GM21390 (cell line): ENCODE measurements around the gene NFIC.
"Not testable (repeated sequence)": the region's sequence is repeated elsewhere in the genome, so short reads cannot be mapped to it uniquely, and the experiment has no call there.

ENCODE experiments used
- ATAC-seq: cut with Tn5 transposase; IDR thresholded peaks from one replicate; pipeline ENCODE4 v1.9.1; 2021; ENCODE audit not compliant: unreplicated experiment

NFIC gene

DNA sequence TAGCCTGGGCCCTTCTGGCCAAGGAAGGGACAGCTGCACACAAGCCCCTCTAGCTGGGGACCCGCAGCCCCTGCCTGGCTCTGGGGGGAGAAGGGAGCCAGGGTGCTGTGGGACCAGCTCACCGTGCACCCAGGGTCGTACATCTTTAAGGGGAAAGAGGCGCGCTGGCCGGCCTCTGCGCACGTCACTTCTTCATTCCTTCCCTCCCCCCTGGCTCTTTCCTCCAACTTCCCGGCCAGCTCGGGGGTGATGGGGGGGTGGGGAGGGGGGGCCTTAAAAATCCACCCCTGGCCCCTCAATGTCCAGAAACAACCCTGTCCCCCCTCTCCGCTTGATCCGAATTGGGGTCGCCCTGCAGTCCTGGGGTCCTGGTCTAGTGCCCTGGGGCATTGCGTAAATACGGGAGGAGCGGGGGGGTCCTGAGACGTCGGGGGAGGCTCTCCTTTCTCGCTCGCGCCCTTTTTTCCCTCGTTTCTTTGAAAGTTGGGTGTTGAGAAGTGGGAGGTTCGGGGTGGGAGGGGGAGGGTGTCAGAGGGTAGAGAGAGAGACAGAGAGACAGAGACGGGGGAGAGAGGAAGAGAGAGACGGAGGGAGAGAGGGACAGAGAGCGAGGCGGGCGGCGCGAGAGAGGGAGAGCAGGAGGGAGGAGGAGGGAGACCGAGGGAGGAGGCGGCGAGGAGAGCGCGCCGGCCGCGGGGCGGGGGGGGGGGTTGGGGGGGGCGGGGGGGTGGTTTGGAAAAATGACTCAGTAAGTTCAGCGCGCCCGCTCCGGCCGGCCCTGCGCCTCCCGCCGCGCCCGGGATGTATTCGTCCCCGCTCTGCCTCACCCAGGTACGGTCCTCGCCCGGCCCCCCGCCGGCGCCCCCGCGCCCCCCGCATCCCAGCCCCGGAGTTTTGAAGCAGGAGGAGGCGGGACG lies at the start of gene NFIC:
TSS of gene NFIC (plus strand) at position 748 of the 917 bp plus-strand sequence. CDS start at position 802, 54 bp downstream.
- no peak for ATAC-seq

DNA sequence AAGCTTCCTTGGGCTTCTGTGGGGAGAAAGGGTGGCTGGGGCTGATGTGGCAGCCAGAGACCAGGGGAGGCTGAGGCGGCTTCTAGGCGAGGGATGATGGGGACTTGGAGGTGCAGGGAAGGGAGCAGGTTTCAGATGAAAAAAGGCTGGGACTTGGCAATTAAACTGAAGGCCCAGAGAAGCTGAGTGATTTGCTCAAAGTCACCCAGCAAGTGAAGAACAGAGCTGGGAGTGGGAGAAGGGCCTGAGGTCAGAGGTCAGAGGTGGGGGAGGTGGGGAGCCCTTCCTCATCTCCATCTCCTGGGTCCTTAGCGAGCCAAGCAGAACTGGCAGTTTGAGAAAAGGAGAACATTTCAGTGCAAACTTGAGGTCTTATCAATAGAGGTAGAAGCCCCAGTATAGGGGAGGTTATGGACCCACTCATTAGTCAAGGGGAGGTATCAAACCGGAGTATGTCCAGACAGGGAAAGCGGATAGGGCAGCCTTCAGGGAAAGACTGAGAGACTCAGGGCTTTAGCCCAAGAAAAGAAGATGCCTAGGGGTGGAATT lies 49.6 kb upstream of the NFIC start:
- no peak for ATAC-seq

DNA sequence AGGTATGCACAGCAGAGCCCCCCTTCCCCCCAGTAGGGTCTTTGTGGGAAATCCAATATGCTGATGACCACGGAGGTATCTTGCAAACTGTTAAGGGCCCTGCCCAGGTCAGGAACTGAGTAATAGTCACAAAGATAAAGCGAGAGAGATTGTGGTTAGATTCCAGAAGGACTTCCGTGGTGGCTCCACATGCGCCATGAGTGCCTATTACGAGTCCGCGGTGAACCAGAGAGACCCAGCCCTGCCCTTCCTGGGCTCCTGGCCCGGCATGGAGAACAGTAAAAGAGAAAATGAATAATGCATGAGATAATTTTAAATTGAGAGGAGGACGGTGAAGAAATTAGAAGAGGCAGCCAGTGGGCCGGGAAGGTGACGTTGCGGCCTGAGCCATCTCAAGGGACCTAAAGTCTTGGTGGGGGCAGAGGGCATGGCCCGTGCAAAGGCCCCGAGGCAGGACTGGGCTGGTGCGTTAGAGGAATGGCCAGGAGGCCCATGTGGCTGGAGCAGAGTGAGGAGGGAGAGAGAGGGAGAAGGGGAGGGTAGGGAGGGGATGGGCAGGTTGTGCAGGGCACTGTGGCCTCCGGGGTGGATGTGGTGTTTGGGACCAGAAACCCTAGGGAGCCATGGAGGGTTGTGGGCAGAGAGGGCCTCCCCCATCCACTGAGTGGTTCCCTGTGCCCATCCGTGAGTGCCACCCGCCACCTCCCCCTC lies 46.6 kb upstream of the NFIC start:
- ATAC-seq = no peak

DNA sequence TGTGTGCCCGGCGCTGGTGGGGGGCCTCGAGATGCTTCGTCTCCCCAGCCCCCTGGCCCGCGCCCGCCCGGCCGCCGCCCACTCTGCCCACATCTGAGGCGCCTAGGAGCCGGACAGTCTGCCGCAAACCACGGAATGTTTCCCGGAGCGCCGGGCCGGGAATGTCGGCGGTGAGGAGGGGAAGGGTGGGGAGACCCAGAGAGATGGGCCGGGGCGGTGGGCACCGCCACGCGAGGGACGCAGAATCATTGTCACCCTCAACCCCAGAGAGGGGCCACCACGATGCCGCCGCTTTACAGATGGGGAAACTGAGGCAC lies 46.1 kb upstream of the NFIC start:
- no peak for ATAC-seq

DNA sequence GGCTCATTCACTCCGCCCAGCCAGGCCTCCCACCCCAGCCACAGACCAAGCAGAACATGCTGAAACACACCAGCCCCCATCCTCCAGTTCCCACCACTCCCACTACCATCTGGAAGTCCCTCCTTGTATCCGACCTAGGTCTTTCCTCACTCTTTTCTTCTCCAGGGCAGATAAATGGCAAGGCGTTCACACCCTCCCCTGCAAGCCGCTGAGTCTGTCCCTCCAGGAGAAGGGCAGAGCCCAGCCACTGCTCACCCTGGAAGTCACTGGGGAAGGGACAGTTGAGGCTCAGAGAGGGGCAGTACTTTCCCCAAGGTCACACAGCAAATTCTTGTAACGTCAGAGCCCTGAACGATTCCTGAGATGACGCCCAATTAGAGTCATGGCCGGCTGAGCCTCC lies 45.5 kb upstream of the NFIC start:
- no peak for ATAC-seq

DNA sequence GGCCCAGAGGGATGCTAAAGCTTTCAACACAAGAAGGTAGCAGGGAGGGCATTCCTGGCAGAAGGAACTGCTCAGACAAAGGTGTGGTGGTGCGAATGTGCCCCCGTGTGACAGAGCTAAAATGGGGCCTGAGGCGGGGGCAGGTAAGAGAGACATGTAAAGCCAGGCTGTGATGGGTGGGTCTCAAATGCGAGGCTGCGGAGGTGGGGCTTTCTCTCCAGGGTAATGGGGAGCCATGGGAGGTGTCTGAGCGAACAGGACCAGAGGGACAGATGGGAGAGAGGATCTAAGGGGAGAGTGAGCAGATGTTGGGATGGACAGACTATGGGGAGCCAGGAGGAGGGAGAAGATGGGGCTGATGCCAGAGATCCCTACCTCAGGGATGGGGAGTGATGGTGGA lies 44.7 kb upstream of the NFIC start:
- ATAC-seq = no peak

DNA sequence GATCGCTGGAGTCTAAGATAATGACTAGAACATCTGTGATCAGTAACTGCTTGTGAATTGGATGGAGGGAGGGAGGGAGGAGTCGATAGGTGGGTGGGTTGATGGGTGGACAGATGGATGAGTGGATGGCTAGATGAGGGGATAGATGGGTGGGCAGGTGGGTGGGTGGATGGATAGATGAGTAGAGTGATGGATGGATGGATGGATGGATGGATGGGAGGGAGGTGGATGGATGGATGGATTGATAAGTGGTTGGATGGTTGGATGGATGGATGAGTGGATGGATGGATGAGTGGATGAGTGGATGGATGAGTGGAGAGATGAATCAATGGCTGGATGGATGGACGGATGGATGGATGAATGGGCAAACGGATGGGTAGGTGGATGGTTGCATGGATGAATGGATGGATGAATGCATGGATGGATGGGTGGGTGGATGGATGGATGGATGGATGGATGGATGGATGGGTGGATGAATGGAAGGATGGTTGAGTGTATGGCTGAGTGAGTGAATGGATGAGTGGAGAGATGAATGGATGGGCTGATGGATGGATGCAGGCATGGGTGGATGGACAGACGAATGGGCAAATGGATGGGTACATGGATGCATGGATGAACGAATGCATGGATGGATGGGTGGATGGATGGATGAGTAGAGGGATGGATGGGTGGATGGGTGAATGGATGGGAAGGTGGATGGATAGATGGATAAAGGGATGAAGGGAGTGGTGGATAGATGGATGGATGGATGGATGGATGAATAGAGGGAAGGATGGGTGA lies 44.0 kb upstream of the NFIC start:
- no peak for ATAC-seq

DNA sequence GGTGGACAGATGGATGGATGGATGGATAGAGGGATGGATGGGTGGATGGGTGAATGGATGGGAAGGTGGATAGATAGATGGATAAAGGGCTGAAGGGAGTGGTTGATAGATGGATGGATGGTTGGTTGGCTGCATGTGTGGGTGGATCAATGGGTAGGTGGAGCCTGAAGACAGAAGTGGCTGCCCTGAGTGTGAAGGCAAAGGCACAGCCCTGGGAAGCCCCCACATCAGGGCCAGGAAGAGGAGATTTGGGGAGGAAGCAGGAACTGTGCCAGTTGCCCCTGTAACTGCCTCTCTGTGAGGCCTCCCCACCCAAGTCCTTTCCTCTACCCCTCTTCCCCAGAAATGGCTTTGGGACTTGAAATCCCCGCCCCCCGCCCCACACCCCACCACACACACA lies 43.4 kb upstream of the NFIC start:
- no peak for ATAC-seq

DNA sequence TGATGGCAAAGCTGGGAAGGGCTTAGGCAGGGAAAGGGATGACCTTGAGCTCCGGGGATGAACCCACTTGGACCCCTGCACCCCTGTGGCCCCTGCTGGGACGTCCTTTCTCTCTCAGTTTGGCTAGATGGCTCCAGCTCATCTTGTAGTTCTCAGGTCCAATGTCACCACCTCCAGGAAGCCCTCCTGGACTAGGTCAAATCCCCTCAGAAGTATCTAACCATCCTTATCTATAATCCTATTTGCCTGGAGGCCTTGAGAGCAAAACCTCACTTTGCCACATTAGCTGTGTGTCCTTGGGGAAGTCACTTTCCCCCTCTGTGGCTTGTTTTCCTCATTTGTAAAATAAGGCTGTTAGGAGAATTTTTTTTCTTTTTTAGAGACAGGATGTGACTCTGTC lies 42.7 kb upstream of the NFIC start:
- ATAC-seq = no peak

DNA sequence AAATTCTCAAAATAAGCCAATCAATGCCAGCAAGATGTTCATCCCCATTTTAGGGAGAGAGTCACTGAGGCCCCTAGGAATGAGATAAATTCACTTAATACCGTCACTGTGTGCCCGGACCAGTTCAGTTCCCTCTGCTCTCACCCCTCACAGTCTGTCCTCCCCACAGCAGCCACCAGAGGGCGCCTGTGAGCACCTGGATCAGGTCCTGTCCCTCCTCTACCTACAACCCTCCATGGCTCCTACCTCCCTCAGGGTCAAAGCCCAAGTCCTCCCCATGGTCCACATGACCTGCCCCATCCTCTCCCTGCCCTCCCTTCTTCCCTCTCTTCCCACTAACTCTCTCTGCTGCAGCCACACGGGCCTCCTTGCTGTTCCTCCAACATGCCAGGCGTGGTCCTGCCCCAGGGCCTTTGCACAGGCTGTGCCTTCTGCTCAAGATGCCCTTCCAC lies 42.0 kb upstream of the NFIC start:
- no peak for ATAC-seq

DNA sequence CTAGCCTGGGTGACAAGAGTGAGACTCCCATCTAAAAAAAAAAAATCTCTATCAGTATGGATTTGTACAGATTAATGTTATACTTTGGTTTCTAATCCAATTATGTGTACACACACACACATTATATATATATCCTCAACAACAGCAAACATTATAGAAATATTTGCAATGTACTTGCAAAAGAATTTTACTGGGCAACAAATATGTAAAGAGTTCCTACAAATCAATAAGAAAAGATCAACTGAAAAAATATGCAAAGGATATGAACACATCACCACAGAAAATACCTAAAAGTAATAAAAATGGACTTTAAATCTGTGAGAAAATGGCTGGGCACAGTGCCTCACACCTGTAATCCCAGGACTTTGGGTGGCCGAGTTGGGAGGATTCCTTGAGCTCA lies 40.9 kb upstream of the NFIC start:
- ATAC-seq = no peak

DNA sequence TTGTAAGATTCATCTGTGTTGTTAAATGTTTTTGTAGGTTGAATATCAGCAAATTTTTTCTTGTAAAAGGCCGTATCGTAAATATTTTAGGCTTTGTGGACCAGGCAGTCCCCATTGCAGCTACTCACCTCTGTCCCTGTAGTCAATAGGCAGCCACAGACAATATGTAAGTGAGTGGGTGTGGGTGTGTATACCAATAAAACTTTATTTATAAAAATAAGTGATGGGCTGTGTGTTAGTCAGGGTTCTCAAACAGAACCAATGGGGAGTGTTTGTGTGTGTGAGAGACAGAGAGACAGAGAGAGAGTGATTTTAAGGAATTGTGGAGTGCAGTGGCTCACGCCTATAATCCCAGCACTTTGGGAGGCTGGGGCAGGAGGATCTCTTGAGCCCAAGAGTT lies 37.6 kb upstream of the NFIC start:
- no peak for ATAC-seq

DNA sequence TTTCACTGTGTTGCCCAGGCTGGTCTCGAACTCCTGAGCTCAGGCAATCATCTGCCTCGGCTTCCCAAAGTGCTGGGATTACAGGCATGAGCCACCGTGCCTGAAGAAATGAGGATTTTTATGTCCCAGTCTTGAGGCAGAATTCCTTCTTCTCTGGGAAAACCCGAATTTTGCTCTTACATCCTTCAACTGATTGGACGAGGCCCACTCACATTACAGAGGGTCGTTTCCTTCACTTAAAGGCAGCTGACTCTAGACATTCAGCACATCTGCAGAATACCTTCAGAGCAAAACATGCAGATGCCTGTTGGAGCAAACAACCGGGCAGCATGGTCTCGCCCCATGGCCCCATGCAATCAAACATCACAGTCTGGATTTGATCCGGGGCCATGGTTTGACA lies 36.3 kb upstream of the NFIC start:
- no peak for ATAC-seq

DNA sequence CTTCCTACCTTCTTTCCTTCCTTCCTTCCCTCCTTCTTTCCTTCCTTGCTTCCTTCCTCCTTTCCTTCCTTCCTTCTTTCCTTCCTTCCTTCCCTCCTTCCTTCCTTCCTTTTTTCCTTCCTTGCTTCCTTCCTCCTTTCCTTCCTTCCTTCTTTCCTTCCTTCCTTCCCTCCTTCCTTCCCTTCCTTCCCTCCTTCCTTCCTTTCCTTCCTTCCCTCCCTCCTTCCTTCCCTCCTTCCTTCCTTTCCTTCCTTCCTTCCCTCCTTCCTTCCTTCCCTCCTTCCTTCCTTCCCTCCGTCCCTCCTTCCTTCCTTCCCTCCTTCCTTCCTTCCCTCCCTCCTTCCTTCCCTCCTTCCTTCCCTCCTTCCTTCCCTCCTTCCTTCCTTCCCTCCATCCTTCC lies 34.2 kb upstream of the NFIC start:
- ATAC-seq = not testable (repeated sequence)

DNA sequence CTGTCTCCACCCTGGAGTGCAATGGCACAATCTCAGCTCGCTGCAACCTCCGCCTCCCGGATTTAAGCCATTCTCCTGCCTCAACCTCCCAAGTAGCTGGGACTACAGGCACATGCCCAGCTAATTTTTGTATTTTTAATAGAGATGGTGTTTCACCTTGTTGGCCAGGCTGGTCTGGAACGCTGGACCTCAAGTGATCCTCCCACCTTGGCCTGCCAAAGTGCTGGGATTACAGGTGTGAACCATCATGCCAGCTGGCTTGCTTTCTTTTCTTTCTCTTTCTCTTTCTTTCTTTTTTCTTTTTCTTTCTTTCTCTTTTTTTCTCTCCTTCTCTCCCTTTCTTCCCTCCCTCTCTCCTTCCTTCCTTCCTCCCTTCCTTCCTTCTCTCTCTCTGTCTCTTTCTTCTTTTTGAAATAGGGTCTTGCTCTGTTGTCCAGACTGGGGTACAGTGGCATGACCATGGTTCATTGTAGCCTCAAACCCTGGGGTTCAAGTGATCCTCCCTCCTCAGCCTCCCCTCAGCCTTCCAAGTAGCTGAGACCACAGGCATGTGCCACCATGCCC lies 33.3 kb upstream of the NFIC start:
- ATAC-seq = no peak

DNA sequence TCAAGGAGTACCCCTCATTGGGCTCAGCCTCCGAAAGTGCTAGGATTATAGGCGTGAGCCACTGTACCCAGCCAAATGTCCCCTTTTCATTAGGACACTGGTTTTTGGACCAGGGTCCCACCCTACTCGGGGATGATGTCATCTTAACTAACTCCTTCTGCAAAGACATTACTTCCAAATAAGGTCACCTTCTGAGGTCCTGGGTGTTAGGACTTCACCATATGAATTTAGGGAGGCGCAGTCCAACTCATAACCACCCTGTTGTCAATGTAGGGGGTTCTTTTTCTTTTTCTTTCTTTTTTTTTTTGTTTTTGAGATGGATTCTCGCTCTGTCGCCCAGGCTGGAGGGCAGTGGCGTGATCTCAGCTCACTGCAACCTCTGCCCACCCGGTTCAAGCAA lies 32.7 kb upstream of the NFIC start:
- ATAC-seq = no peak

DNA sequence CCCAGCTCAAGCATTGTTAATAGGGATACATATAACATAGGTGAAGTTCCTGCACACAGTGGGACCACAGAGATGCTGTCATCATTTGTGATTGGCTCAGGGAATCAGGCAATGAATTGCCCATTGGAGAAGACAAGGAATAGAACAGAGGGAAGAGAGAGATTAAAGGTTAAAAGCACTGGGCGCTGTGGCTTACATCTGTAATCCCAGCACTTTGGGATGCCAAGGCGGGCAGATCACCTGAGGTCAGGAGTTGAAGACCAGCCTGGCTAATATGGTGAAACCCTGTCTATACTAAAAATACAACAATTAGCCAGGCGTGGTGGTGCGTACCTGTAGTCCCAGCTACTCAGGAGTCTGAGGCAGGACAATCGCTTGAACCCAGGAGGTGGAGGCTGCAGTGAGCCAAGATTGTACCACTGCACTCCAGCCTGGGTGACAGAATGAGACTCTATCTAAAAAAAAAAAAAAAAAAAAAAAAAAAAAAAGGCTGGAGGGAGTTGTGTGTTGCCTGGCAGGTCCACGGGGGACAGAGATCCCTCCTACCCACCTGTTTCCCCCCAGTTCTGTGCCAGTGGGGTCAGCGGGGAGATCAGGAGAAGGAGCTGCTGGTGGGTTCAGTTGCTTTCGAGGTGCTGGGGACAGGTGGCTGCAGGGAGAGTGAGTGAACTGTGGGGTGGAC lies 31.5 kb upstream of the NFIC start:
- not testable (repeated sequence) for ATAC-seq

DNA sequence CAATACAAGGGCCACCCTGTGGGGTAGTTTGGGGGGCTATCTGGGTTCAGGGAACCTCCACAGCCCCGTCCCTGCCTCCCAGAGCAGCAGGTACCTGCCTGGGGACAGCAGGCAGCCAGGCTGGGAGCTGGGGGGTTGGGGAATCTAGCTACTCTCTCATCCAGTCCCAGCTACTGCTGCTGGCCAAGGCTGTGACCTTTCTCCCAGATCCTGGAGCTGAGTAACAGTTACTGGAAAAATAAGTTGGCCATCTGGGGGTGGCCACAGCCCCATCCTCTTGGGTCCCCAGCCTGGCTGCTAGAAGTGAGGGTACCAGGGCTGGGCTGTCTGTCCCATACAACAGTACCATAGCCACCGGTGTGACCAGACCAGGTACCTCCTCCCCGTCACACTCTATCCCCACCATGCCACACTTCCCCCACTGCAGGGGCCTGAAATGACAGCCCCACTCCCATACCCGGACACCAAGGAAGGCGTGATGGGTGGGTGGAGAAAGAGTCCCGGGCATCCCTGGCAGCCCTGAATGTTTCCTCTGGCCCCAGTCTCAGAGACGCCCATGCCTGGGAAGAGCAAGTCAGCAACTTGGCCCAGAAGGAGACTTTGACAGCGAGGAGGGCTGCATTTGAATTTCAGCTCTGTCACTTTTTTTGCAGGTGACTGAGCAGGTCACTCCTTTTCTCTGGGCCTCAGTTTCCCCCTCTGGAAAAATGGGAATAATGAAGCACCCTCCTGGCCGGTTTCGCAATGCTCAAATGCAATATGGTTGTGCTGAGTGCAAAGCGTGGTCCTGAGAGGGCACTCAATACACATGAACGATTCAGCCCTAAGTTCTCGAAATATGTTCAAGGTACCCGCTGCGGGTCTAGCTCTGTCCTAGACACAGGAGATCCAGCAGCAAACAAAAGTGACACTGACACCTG lies 30.7 kb upstream of the NFIC start:
- no peak for ATAC-seq

DNA sequence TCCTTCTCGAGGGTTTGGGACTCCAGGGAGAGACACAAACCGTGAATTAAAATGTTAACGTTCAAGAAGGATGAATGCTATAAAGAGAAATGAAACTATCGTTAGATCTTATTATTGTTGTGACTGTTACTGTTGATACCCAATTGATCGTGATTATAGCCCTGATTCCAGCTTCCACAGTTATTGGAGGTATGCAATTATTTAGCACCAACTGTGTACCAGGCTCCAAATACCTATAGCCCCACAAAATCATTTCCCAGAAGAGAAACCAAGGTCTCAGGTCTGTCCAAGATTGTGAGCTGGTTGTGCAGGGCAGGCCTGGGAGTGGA lies 30.1 kb upstream of the NFIC start:
- ATAC-seq = no peak
